ENCODE results near the gene MXD1.
A peak's percentile ranks its signal among the peaks of the same experiment; 100 is the strongest.
"Not testable (repeated sequence)": the region's sequence is repeated elsewhere in the genome, so short reads cannot be mapped to it uniquely, and the experiment has no call there.

The MXD1 gene

GRCh38 chr2:69933254-69933828 is 18.4 kb downstream of the MXD1 start:
- no peak for DNase-seq (ENCODE audit: low read depth in 2 of 3, low spot score in 2 of 3)

- DNase-seq (ENCODE audit: low read depth in 2 of 3, low spot score in 2 of 3) = no peak
These were observed 19.1 kb downstream of the MXD1 start for GRCh38 chr2:69933839-69934613.

- no peak for DNase-seq (ENCODE audit: low read depth in 2 of 3, low spot score in 2 of 3)
These were observed 19.7 kb downstream of the MXD1 start for GRCh38 chr2:69934614-69934908.

DNA sequence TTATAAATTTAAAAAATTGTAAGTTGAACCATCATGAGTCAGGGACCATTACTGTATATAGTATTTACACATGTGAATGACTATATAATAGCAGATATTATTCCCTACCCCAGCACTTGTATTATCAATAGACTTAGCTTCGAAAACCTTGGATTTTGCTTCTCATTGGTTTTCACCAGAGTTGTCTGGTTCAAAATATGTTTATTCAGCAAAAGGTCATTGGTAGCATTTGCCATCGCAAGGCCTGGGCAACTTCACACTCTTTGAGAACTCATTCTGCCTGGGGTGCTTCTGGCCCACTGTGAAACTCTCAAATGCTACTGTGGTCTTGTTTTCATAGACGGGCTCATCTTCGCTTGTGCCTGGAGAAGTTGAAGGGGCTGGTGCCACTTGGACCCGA is 20.1 kb downstream of the MXD1 start:
- no peak for DNase-seq (ENCODE audit: low read depth in 2 of 3, low spot score in 2 of 3)

DNA sequence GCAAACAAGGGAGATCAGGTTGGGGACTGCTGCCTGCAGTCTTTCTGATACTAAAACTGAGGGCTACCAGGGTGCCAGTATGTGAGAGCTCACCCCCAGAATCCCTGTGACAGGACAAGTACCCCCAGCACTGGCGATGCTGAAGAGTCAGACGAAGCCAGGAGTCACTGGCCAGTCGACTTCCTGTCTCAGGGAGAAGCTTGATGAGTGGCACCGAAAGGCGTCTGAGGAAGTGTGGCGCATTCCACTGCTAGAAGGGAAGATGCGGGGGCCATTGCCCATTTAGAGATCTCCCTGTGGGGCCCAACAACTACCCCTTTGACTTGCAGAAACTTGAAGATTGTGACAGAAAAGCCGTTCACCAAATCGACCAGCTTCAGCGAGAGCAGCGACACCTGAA is 22.0 kb downstream of the MXD1 start:
- DNase-seq (ENCODE audit: low read depth in 2 of 3, low spot score in 2 of 3) = no peak

DNA sequence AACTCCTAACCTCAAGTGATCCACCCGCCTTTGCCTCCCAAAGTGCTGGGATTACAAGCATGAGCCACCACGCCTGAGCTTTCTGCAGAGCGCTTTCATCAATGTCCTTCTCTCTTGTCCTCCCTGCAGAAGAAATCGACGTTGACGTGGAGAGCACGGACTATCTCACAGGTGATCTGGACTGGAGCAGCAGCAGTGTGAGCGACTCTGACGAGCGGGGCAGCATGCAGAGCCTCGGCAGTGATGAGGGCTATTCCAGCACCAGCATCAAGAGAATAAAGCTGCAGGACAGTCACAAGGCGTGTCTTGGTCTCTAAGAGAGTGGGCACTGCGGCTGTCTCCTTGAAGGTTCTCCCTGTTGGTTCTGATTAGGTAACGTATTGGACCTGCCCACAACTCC is 23.1 kb downstream of the MXD1 start:
- DNase-seq (ENCODE audit: low read depth in 2 of 3, low spot score in 2 of 3) = no peak

DNA sequence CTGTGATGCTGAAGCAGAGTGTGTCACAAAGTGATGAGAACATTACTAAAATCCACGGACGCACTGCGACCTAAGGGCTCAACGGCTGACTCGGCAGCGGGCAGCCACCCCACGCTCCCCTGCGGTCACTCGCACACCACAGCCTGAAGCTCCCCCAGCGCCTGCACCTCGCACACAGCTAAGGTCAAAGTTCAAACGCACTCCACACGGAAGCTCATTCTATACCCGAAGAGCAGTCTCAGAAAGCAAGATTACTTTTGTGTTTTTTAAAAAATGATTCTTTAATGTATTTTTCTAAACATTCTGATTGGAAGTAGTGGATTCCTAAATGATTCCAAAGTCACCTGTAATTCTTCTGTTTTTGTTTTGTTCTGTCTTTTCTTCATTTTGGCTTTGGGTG is 24.8 kb downstream of the MXD1 start:
- no peak for DNase-seq (ENCODE audit: low read depth in 2 of 3, low spot score in 2 of 3)

GRCh38 chr2:69940691-69941090 is 25.8 kb downstream of the MXD1 start:
- DNase-seq (ENCODE audit: low read depth in 2 of 3, low spot score in 2 of 3) = no peak

DNA sequence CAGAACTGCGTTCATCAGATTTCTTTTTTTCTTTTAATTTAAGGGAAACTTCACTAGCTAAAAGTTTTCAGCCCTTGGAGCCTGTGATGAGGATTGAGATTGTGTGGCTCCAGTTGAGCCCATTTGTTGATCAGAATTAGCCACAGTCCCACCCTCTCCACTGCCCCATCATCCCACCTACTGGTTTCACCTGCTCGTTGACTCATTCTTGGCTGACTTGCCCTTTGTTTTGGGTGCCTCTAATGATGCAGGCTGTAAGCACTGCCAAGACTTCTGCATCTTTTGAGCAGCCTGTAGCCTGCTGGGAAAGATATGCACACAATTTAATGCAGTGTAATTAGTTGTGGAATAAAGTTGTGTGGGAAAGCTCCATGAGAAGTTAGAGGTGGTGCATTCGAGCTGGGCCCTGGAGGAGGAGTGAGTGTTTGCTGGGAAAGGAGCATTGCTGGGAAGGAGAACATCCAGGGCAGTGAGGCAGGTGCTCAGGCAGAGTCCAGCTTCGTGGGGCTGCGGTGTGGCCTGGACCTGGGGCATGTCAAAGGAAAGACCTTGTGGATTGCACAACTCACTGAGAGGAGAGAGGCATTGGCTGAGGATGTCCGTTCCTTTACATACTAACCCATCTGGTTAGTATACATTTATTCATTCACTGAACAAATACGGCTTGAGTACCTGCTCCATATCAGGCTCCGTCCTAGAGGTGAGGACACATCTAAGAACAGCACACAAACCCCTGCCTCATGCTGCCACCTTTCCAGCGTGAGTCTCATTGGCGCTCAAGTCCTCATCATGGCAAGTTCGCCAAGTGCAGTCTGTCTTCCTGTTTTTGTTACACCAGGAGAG is 28.3 kb downstream of the MXD1 start:
- no peak for DNase-seq (ENCODE audit: low read depth in 2 of 3, low spot score in 2 of 3)

- no peak for DNase-seq (ENCODE audit: low read depth in 2 of 3, low spot score in 2 of 3)
These were observed 29.1 kb downstream of the MXD1 start for GRCh38 chr2:69943843-69944525.

DNA sequence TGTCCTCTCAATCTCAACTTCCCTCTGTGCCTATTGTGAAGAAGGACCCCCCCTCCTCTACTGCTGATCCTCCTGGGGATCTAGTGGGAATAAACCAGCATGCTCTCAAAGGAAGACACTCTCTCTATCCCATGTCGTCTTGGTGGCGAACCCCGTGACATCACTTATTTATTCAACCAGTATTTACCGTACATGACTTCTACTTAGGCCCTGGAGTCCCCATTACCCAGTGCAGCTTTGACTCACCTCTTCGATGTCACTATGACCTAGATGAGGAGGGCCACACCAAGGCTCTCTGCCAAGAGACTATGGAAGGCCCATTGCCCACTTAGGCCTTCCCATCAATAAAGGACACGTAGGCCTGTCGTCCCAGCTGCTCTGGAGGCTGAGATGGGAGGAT is 29.8 kb downstream of the MXD1 start:
- no peak for DNase-seq (ENCODE audit: low read depth in 2 of 3, low spot score in 2 of 3)

DNA sequence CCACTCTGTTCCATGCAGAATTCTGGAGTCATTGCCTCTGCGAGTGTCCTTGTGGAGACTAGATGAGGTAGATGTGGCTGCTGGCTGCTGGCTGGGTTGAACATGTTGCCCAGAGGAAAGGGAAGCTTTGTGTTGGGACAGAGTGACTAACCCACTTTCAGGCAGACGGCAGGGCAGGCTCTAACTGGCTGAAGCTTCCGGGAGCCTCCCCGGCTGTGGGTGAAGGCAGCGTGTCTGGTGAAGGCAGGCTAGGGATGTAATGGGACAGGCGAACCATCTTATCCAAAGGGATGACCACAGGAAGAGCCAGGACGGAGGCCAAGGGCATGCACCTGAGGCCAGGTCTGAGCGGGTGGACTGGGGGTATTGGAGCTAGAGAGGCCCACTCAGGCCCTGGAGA is 30.5 kb downstream of the MXD1 start:
- no peak for DNase-seq (ENCODE audit: low read depth in 2 of 3, low spot score in 2 of 3)

DNA sequence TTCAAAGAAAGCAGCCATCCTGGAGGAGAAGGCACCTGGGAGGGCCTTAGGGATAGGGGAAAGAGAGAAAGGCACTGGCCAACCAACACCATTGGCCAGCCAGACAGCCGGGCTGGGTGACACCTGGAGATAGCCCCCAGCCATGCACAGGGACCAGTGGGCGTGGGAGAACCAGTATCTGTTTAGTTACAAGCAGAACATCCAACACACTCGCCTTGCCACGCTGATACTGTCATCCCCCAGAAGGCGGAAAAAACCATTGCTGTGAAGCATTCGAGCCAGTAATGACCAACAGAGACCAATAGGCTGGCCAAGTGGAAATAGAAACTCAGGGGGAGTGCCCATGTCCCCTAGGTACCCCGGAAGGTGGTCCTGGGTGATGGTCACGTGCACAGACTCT is 31.0 kb downstream of the MXD1 start:
- DNase-seq (ENCODE audit: low read depth in 2 of 3, low spot score in 2 of 3) = no peak

- DNase-seq (ENCODE audit: low read depth in 2 of 3, low spot score in 2 of 3) = peak in 1 of 3 experiments; percentile 17
These were observed 31.7 kb downstream of the MXD1 start for GRCh38 chr2:69946351-69947324.

DNA sequence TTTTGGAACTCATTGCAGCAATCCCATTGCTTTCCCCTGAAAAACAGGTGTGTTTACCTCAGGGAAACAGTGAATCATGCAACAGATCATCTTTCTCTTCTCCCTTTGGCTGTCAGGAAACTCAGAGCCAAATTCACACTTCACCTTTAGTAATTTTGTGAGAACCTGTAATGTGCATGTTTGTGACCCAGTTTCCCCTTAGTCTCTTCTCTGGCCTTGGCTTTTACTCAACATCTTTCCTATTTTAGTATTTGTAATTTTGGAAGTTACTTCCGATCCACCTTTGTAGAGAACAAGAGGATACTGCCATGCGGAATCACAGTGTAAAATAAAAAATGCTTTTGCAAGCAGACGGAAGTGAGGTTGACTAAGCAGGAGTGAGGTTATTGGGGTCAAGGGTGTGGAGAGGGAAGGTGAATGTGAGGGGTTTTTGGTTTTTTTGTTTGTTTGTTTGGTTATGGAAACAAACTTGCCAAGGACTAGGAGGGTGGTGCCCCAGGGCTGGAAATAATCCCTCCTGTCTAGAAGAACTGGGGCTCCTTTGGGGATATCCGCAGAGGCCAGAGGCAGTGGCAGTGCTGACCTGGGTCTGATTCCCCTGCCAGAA is 32.5 kb downstream of the MXD1 start:
- no peak for DNase-seq (ENCODE audit: low read depth in 2 of 3, low spot score in 2 of 3)

DNA sequence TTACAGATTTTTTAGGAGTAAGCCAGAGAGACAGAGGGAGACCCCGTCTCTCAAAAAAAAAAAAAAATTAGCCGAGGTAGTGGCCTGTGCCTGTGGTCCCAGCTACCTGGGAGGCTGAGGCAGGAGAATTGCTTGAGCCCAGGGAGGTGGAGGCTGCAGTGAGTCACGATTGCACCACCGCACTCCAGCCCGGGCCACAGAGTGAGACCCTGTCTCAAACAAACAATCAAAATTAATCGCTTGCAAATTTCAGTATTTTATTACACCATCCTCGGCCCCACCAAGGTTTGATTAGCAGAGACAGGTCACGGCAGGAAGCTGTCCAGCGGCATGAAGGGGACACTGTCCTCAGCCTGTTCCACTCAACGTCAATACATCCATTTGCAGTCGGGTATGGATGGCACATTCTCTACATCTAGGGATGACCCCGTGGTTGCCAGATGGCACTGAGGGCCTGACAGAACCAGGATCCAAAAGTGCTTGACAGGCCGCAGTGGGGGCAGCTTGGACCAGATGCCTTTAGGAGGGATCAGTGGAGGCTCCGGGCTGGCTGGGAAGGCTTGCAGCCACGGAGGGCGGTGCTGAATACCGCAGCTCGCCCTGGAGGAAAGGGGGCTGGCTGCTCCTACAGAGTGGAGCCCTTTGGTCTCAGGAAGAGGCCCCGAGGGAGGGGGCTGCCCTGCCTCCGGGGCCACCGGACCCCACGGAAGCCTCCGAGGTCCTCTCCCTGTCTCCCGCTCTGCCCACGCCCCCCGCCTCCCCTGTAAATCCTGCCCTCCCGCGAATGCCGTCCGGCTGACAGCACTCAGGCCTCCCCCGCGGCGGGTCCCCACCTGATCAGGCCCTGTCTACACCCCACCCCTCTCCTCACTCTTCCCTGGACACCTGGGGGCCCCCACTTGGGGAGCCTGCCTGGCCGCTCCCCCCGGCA is 33.4 kb downstream of the MXD1 start:
- no peak for DNase-seq (ENCODE audit: low read depth in 2 of 3, low spot score in 2 of 3)

DNA sequence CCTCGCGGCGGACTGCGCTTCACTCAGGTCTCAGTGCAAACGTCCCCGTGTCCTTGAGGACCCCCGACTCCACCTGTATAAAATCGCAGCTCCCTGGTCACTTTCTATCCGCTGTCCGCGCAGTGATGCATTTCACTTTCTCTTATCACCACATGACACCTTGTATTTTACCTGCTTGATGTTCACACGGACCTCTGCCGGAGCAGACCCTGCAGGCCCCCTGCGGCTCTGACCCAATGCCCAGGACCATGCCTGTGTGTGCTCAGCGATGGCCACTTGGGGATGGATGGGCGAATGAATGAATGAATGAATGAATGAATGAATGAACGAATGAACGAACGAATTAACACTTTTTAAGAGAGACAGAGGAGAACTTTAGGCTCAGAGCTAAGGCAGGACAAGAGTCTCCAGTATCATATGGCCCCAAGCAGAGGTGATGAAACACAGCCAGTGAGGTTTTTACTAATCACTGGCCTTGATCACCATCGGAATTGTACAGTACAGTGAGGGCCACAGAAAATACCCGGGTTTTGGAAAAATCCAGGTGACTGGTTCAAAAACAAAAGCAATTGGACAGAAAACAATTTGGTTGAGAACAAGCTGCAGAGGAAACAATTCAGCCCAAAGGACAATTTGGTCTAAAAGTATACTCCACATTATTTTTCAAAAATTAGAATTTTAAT is 34.2 kb downstream of the MXD1 start:
- DNase-seq (ENCODE audit: low read depth in 2 of 3, low spot score in 2 of 3) = no peak

GRCh38 chr2:69950241-69950640 is 35.3 kb downstream of the MXD1 start:
- no peak for DNase-seq (ENCODE audit: low read depth in 2 of 3, low spot score in 2 of 3)

DNA sequence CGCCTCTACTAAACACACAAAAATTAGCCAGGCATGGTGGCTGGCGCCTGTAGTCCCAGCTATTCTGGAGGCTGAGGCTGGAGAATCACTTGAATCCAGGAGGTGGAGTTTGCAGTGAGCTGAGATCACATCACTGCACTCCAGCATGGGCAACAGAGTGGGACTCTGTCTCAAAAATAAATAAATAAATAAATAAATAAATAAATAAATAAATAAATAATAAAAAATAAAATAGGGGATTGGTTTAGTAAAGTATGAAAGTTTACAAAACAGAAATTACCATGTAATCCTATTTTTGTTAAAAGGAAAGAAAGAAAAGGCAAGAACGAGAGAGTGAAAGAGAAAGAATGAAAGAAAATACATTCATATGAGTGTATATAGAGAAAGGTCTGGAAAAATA is 35.8 kb downstream of the MXD1 start:
- DNase-seq (ENCODE audit: low read depth in 2 of 3, low spot score in 2 of 3) = not testable (repeated sequence)
